BE2C (cell line): ENCODE data around the gene CCND3.

Experiments used
- DNase-seq: peaks from one replicate; pipeline ENCODE4 v3.0.0-alpha.2; 2020
- H3K27me3 ChIP-seq: fragments of 250-450 bp; sonication (Bioruptor Pico); 2 replicates; pipeline ENCODE4 v1.5.1; 2020; ENCODE audit warnings: mild to moderate bottlenecking
- H3K36me3 ChIP-seq: fragments of 250-450 bp; sonication (Bioruptor Pico); 2 replicates; pipeline ENCODE4 v1.5.1; 2020; ENCODE audit warnings: mild to moderate bottlenecking
- H3K4me1 ChIP-seq: fragments of 250-450 bp; sonication (Bioruptor Pico); 2 replicates; pipeline ENCODE4 v1.5.1; 2020
- H3K4me3 ChIP-seq: 2 replicates; pipeline ENCODE4 v1.5.1; 2011; ENCODE audit warnings: low read depth, low read length
- H3K9me3 ChIP-seq: fragments of 250-450 bp; sonication (Bioruptor Pico); 2 replicates; pipeline ENCODE4 v1.5.1; 2020
- TF ChIP-seq, protein P1 (sequence below): IDR thresholded peaks from 2 replicates; pipeline ENCODE4 v1.5.1; 2012; ENCODE audit warnings: mild to moderate bottlenecking, low read depth, low read length

CCND3 gene

DNA sequence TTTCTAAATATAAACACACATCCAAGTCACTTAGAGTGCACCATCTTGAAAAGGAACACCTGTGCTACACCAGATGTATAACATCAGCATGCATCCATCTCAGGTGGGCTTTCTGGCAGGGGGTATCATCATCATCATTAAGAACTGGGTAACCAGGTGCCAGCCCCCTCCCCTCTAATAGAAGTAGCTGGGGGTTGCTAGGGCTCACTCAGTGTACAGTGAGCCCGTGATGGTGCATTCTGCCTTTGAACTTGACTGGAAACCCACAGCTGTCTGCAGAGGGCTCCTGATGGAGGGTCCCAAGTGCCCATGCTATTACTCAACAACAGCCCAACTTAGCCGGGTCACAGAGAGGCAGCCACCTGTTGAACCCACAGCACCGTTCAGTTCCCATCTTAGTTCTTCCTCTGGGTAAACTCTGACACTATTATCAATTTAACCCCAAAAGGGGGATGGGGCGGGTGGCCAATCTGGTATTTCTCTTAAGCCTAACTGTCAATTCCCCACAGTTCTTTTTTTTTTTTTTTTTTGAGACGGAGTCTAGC, 32.7 kb upstream of the CCND3 start:
- Histone ChIP-seq H3K4me1 (no peaks in the 10 kb centered on the region), H3K9me3 (no peaks in the 10 kb centered on the region), H3K27me3 (no peaks in the 10 kb centered on the region), H3K36me3 (no peaks in the 10 kb centered on the region), H3K4me3 (no peak overlapping the region)
- DNase-seq = no peak
- TF ChIP-seq, protein P1, sequence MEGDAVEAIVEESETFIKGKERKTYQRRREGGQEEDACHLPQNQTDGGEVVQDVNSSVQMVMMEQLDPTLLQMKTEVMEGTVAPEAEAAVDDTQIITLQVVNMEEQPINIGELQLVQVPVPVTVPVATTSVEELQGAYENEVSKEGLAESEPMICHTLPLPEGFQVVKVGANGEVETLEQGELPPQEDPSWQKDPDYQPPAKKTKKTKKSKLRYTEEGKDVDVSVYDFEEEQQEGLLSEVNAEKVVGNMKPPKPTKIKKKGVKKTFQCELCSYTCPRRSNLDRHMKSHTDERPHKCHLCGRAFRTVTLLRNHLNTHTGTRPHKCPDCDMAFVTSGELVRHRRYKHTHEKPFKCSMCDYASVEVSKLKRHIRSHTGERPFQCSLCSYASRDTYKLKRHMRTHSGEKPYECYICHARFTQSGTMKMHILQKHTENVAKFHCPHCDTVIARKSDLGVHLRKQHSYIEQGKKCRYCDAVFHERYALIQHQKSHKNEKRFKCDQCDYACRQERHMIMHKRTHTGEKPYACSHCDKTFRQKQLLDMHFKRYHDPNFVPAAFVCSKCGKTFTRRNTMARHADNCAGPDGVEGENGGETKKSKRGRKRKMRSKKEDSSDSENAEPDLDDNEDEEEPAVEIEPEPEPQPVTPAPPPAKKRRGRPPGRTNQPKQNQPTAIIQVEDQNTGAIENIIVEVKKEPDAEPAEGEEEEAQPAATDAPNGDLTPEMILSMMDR = no peak

DNA sequence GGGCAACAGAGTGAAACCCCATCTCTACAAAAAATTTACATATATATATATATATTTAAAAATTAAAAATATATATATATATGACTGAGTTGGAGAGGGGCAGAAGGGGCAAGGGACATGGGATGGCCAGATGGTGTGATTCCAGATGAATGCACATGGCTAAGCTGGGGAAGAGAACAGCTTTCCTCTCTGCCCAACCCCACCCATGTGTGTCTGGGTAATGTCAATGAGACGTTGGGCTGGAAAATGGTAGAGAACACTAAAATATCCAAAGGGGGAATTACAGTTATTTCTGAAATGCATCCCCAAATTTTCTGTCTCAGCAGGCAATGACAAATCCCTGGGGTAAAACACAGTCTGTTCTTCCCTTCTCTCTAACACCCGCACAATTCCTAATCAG, 31.2 kb upstream of the CCND3 start:
- TF ChIP-seq, protein P1 = no peak
- H3K9me3 ChIP-seq = no peaks in the 10 kb centered on the region; the same call in 1 of the 2 replicates
- no peaks in the 10 kb centered on the region for H3K27me3 ChIP-seq
- no peak overlapping the region for H3K4me3 ChIP-seq
- H3K36me3 ChIP-seq = no peaks in the 10 kb centered on the region
- no peaks in the 10 kb centered on the region for H3K4me1 ChIP-seq
- no peak for DNase-seq

DNA sequence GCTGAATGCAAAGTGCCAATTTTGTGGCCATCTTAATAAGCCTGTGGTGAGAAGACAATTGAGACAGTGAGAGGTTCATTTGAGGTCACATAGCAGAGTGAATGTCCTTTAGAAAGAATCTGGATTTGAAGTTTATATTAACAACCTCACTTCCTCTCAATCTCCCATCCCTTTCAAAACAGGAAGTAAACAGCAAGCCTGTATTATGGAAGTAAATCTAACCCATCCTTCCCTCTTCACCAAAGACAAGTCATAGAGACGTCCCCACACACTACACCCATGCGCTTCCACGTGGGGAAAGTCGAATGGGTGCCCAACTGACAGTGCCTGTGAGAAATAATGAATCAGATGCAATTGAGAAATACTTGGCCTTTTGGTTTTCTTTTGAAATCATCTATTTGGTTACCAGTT, 28.8 kb upstream of the CCND3 start:
- no peaks in the 10 kb centered on the region for H3K36me3 ChIP-seq
- H3K4me1 ChIP-seq = no peaks in the 10 kb centered on the region
- no peak overlapping the region for H3K4me3 ChIP-seq
- TF ChIP-seq, protein P1 = no peak
- H3K27me3 ChIP-seq = no peaks in the 10 kb centered on the region
- H3K9me3 ChIP-seq = no peaks in the 10 kb centered on the region; the same call in 1 of the 2 replicates
- no peak for DNase-seq

DNA sequence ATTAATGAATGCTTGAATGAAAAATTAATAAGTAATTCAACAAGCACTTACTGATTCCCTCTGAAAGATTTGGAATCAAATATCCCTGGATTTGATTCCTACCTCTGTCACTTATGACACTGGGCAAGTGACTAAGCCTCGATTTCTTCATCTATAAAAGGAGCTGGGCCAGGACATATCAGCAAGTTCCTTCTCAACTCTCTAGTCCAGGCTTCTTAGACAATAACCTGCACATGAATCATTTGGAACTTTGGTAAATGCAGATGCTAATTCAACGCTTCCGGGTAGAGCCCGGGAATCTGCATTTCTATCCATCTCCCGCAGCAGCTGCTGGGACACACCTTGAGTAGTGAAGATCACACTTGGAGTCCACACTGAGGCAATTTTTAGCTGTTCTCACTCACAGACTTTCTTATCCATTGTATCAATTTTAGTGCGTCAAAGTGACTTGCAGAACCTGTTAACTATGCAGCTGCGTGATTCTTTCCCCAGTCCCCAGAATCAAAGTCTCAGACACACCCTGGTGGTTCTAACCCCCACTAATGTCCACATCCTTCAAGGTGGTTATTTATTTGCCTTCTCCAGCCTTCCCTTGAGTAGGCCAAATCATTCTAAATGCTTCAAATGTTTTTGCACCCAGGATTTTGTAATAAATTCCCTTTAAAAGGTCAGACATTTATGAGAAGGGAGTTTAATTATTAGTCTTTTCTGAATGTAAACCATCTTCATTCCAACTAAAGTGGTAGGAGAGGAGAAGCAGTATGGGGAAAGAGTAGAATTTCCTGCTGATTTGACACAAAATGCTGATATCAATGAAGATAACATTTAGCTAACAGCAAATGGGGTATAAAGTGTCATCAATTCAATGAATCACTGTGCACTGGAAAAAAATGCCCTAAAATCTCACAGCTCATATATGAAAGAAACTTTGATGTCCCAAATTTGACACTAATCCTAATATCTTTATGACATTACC, 26.0 kb upstream of the CCND3 start:
- H3K9me3 ChIP-seq = no peaks in the 10 kb centered on the region; the same call in 1 of the 2 replicates
- DNase-seq = no peak
- TF ChIP-seq, protein P1 = no peak
- H3K27me3 ChIP-seq = no peaks in the 10 kb centered on the region
- H3K4me3 ChIP-seq = no peak overlapping the region
- no peaks in the 10 kb centered on the region for H3K36me3 ChIP-seq
- H3K4me1 ChIP-seq = no peaks in the 10 kb centered on the region

DNA sequence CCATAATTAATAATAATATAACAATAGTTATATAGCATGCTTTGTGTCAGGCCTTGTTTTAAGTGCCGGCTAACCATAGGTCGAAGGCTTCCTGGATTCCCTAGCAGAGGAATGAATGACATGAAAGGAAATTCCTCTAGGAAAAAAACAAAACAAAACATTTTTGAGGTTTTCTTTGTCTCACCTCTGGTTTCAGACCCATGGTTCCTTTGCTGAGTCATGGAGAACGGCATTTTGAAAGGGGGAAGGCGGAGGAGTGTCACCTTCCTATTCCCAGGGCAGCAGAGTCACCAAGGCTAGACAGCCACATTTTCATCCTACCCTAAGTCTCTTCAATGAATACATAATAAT, 25.3 kb upstream of the CCND3 start:
- no peaks in the 10 kb centered on the region for H3K4me1 ChIP-seq
- TF ChIP-seq, protein P1 = no peak
- H3K36me3 ChIP-seq = no peaks in the 10 kb centered on the region
- H3K9me3 ChIP-seq = no peaks in the 10 kb centered on the region; the same call in 1 of the 2 replicates
- H3K27me3 ChIP-seq = no peaks in the 10 kb centered on the region
- no peak for DNase-seq
- H3K4me3 ChIP-seq = no peak overlapping the region
